ENCODE data around the gene SPATA18.
A peak's percentile ranks its signal among the peaks of the same experiment; 100 is the strongest.
"Not testable (repeated sequence)": the region's sequence is repeated elsewhere in the genome, so short reads cannot be mapped to it uniquely, and the experiment has no call there.

The SPATA18 gene

GRCh38 chr4:52052475-52052780, 1.3 kb downstream of the SPATA18 start:
- H3K27me3 ChIP-seq (ENCODE audit: control insufficient read depth, insufficient read depth, low read length) = peaks cover 24% of the 10 kb centered on the region
- H3K27ac ChIP-seq (ENCODE audit: low read depth, low read length) = no peak overlapping the region
- H3K9me3 ChIP-seq (ENCODE audit: control insufficient read depth, insufficient read depth, low read length) = no peaks in the 10 kb centered on the region
- H3K9ac ChIP-seq (ENCODE audit: low read depth, low read length) = no peak overlapping the region
- H3K36me3 ChIP-seq (ENCODE audit: control insufficient read depth, insufficient read depth, low read length) = no peaks in the 10 kb centered on the region
- peak overlapping the region; percentile 85 for H3K4me3 ChIP-seq (ENCODE audit: low read depth, low read length)
- H3K4me1 ChIP-seq (ENCODE audit: control insufficient read depth, insufficient read depth, low read length) = peaks cover 18% of the 10 kb centered on the region

GRCh38 chr4:52054254-52054653, 3.1 kb downstream of the SPATA18 start:
- Histone ChIP-seq H3K36me3 (ENCODE audit: control insufficient read depth, insufficient read depth, low read length) (no peaks in the 10 kb centered on the region), H3K9me3 (ENCODE audit: control insufficient read depth, insufficient read depth, low read length) (no peaks in the 10 kb centered on the region), H3K27ac (ENCODE audit: low read depth, low read length) (no peak overlapping the region), H3K4me3 (ENCODE audit: low read depth, low read length) (no peak overlapping the region), H3K4me1 (ENCODE audit: control insufficient read depth, insufficient read depth, low read length) (peaks cover 16% of the 10 kb centered on the region), H3K27me3 (ENCODE audit: control insufficient read depth, insufficient read depth, low read length) (peaks cover 24% of the 10 kb centered on the region), H3K9ac (ENCODE audit: low read depth, low read length) (no peak overlapping the region)

- no peaks in the 10 kb centered on the region for H3K9me3 ChIP-seq (ENCODE audit: control insufficient read depth, insufficient read depth, low read length)
- no peak overlapping the region for H3K9ac ChIP-seq (ENCODE audit: low read depth, low read length)
- no peaks in the 10 kb centered on the region for H3K36me3 ChIP-seq (ENCODE audit: control insufficient read depth, insufficient read depth, low read length)
- peaks cover 7% of the 10 kb centered on the region for H3K27me3 ChIP-seq (ENCODE audit: control insufficient read depth, insufficient read depth, low read length)
- H3K4me3 ChIP-seq (ENCODE audit: low read depth, low read length) = no peak overlapping the region
- H3K27ac ChIP-seq (ENCODE audit: low read depth, low read length) = no peak overlapping the region
- peaks cover 11% of the 10 kb centered on the region for H3K4me1 ChIP-seq (ENCODE audit: control insufficient read depth, insufficient read depth, low read length)
Measured at GRCh38 chr4:52057196-52057595, 6.1 kb downstream of the SPATA18 start.

- H3K4me1 ChIP-seq (ENCODE audit: control insufficient read depth, insufficient read depth, low read length) = no peaks in the 10 kb centered on the region; the same call in 1 of the 2 replicates
- peaks cover 4% of the 10 kb centered on the region for H3K27me3 ChIP-seq (ENCODE audit: control insufficient read depth, insufficient read depth, low read length)
- H3K9me3 ChIP-seq (ENCODE audit: control insufficient read depth, insufficient read depth, low read length) = no peaks in the 10 kb centered on the region
- no peak overlapping the region for H3K27ac ChIP-seq (ENCODE audit: low read depth, low read length)
- no peak overlapping the region for H3K9ac ChIP-seq (ENCODE audit: low read depth, low read length)
- H3K4me3 ChIP-seq (ENCODE audit: low read depth, low read length) = no peak overlapping the region
- no peaks in the 10 kb centered on the region for H3K36me3 ChIP-seq (ENCODE audit: control insufficient read depth, insufficient read depth, low read length)
Measured at GRCh38 chr4:52058275-52058674, 7.2 kb downstream of the SPATA18 start.

- H3K4me3 ChIP-seq (ENCODE audit: low read depth, low read length) = no peak overlapping the region
- no peak overlapping the region for H3K9ac ChIP-seq (ENCODE audit: low read depth, low read length)
- H3K9me3 ChIP-seq (ENCODE audit: control insufficient read depth, insufficient read depth, low read length) = no peaks in the 10 kb centered on the region
- no peaks in the 10 kb centered on the region for H3K27me3 ChIP-seq (ENCODE audit: control insufficient read depth, insufficient read depth, low read length)
- H3K36me3 ChIP-seq (ENCODE audit: control insufficient read depth, insufficient read depth, low read length) = no peaks in the 10 kb centered on the region
- no peaks in the 10 kb centered on the region for H3K4me1 ChIP-seq (ENCODE audit: control insufficient read depth, insufficient read depth, low read length)
- no peak overlapping the region for H3K27ac ChIP-seq (ENCODE audit: low read depth, low read length)
Measured at GRCh38 chr4:52059372-52059771, 8.3 kb downstream of the SPATA18 start.

DNA sequence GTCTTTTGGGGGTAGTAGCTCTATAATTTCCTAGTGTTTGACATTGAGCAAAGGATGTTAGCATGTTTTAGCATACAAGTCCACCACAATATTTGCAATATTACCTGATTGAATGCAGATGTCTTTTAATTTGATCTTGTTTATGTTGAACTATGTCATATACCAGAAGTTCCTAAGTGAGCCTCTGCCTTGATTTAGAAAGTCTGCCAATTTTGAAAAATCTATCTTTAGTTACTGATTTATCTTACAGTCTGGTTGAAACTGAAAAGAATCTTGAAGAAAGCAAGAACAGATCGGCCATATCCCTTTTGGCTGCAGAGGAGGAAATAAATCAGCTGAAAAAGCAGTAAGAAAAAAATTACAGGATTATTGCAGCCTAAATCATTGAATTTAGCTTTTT, 18.5 kb downstream of the SPATA18 start:
- Histone ChIP-seq H3K9me3 (ENCODE audit: control insufficient read depth, insufficient read depth, low read length) (no peaks in the 10 kb centered on the region), H3K27ac (ENCODE audit: low read depth, low read length) (no peak overlapping the region), H3K4me3 (ENCODE audit: low read depth, low read length) (no peak overlapping the region), H3K27me3 (ENCODE audit: control insufficient read depth, insufficient read depth, low read length) (no peaks in the 10 kb centered on the region), H3K4me1 (ENCODE audit: control insufficient read depth, insufficient read depth, low read length) (no peaks in the 10 kb centered on the region), H3K9ac (ENCODE audit: low read depth, low read length) (no peak overlapping the region), H3K36me3 (ENCODE audit: control insufficient read depth, insufficient read depth, low read length) (no peaks in the 10 kb centered on the region)

- H3K36me3 ChIP-seq (ENCODE audit: control insufficient read depth, insufficient read depth, low read length) = no peaks in the 10 kb centered on the region
- no peak overlapping the region for H3K27ac ChIP-seq (ENCODE audit: low read depth, low read length)
- H3K4me3 ChIP-seq (ENCODE audit: low read depth, low read length) = no peak overlapping the region
- H3K27me3 ChIP-seq (ENCODE audit: control insufficient read depth, insufficient read depth, low read length) = peaks cover 15% of the 10 kb centered on the region
- no peaks in the 10 kb centered on the region for H3K4me1 ChIP-seq (ENCODE audit: control insufficient read depth, insufficient read depth, low read length)
- H3K9me3 ChIP-seq (ENCODE audit: control insufficient read depth, insufficient read depth, low read length) = no peaks in the 10 kb centered on the region
- no peak overlapping the region for H3K9ac ChIP-seq (ENCODE audit: low read depth, low read length)
Measured at GRCh38 chr4:52071791-52072546, 20.9 kb downstream of the SPATA18 start.

- Histone ChIP-seq H3K4me1 (ENCODE audit: control insufficient read depth, insufficient read depth, low read length) (no peaks in the 10 kb centered on the region), H3K27me3 (ENCODE audit: control insufficient read depth, insufficient read depth, low read length) (peaks cover 24% of the 10 kb centered on the region), H3K9me3 (ENCODE audit: control insufficient read depth, insufficient read depth, low read length) (no peaks in the 10 kb centered on the region), H3K9ac (ENCODE audit: low read depth, low read length) (no peak overlapping the region), H3K36me3 (ENCODE audit: control insufficient read depth, insufficient read depth, low read length) (no peaks in the 10 kb centered on the region), H3K4me3 (ENCODE audit: low read depth, low read length) (peak overlapping the region; percentile 56), H3K27ac (ENCODE audit: low read depth, low read length) (no peak overlapping the region)
Measured at GRCh38 chr4:52076731-52077130, 25.6 kb downstream of the SPATA18 start.

- Histone ChIP-seq H3K27ac (ENCODE audit: low read depth, low read length) (no peak overlapping the region), H3K36me3 (ENCODE audit: control insufficient read depth, insufficient read depth, low read length) (no peaks in the 10 kb centered on the region), H3K4me1 (ENCODE audit: control insufficient read depth, insufficient read depth, low read length) (no peaks in the 10 kb centered on the region), H3K9ac (ENCODE audit: low read depth, low read length) (no peak overlapping the region), H3K27me3 (ENCODE audit: control insufficient read depth, insufficient read depth, low read length) (peaks cover 24% of the 10 kb centered on the region), H3K4me3 (ENCODE audit: low read depth, low read length) (no peak overlapping the region), H3K9me3 (ENCODE audit: control insufficient read depth, insufficient read depth, low read length) (no peaks in the 10 kb centered on the region)
Measured at GRCh38 chr4:52079659-52080058, 28.6 kb downstream of the SPATA18 start.

DNA sequence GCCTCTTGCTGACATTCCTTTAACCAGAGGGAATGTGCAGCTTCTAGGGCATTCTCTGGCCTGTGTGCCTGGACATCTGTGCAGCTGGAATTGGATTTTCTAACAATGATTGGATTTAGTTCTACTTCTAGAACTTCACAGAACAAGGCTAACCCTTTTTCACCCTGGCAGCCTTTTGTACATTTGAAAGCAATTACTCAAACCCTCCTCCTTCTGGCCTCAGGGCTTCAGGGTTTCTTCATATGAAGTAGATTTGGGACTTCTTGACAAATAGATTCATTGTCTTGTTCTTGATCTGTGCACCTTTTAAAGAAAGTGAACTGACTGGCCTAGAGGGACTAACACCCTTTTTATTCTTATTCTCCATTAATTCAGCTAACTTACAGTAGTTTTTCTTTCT, 30.1 kb downstream of the SPATA18 start:
- peaks cover 17% of the 10 kb centered on the region for H3K27me3 ChIP-seq (ENCODE audit: control insufficient read depth, insufficient read depth, low read length)
- no peaks in the 10 kb centered on the region for H3K36me3 ChIP-seq (ENCODE audit: control insufficient read depth, insufficient read depth, low read length)
- no peaks in the 10 kb centered on the region for H3K9me3 ChIP-seq (ENCODE audit: control insufficient read depth, insufficient read depth, low read length)
- no peak overlapping the region for H3K4me3 ChIP-seq (ENCODE audit: low read depth, low read length)
- H3K4me1 ChIP-seq (ENCODE audit: control insufficient read depth, insufficient read depth, low read length) = no peaks in the 10 kb centered on the region
- H3K9ac ChIP-seq (ENCODE audit: low read depth, low read length) = no peak overlapping the region
- no peak overlapping the region for H3K27ac ChIP-seq (ENCODE audit: low read depth, low read length)

DNA sequence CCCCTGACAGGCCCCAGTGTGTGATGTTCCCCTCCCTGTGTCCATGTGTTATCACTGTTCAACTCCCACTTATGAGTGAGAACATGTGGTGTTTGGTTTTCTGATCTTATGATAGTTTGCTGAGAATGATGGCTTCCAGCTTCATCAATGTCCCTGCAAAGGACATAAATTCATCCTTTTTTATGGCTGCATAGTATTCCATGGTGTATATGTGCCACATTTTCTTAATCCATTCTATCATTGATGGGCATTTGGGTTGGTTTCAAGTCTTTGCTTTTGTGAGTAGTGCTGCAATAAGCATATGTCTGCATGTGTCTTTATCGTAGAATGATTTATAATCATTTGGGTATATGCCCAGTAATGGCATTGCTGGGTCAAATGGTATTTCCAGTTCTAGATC, 35.3 kb downstream of the SPATA18 start:
- H3K4me1 ChIP-seq (ENCODE audit: control insufficient read depth, insufficient read depth, low read length); H3K36me3 ChIP-seq (ENCODE audit: control insufficient read depth, insufficient read depth, low read length); H3K9ac ChIP-seq (ENCODE audit: low read depth, low read length); H3K4me3 ChIP-seq (ENCODE audit: low read depth, low read length); H3K9me3 ChIP-seq (ENCODE audit: control insufficient read depth, insufficient read depth, low read length); H3K27me3 ChIP-seq (ENCODE audit: control insufficient read depth, insufficient read depth, low read length); H3K27ac ChIP-seq (ENCODE audit: low read depth, low read length): not testable (repeated sequence)
